Uterus (tissue), 4 donors: ENCODE data around the gene SEC23A. TPM values are rescaled to one million over a fixed set of nuclear protein-coding genes. Genes with fewer than 3 reads are reported as not detected.

Source experiments
- DNase-seq, 2 donors: peaks; one replicate each; pipeline ENCODE4 v3.0.0-alpha.2; 2019 to 2020
- H3K27ac ChIP-seq, 2 donors: fragments of 200-600 bp; sonication (generic); 1 replicate in 1 of 2; 2 replicates in 1 of 2; pipeline ENCODE4 v1.5.1; 2016 to 2018
- H3K27me3 ChIP-seq, 2 donors: fragments of 200-600 bp; sonication (generic); one replicate each; pipeline ENCODE4 v1.5.1; 2018 to 2019; ENCODE audit warnings: control low read depth in 1 of 2
- H3K36me3 ChIP-seq, 2 donors: fragments of 200-600 bp; sonication (generic); one replicate each; pipeline ENCODE4 v1.5.1; 2019; ENCODE audit warnings: control low read depth in 1 of 2
- H3K4me1 ChIP-seq, 2 donors: fragments of 200-600 bp; sonication (generic); one replicate each; pipeline ENCODE4 v1.5.1; 2018 to 2019; ENCODE audit warnings: control low read depth in 1 of 2
- H3K4me3 ChIP-seq, 2 donors: fragments of 200-600 bp; sonication (generic); 1 replicate in 1 of 2; 2 replicates in 1 of 2; pipeline ENCODE4 v1.5.1; 2018 to 2019; ENCODE audit warnings: mild to moderate bottlenecking in 1 of 2
- H3K9me3 ChIP-seq, 2 donors: fragments of 200-600 bp; sonication (generic); one replicate each; pipeline ENCODE4 v1.5.1; 2019; ENCODE audit warnings: control low read depth in 1 of 2
- CTCF ChIP-seq, 4 experiments: fragments of 200-600 bp in 2 of 4; fragments of 450-650 bp in 2 of 4; sonication (generic) in 2 of 4; IDR thresholded peaks; one replicate each; pipeline ENCODE4 v1.5.1; 2016 to 2019; ENCODE audit warnings: antibody characterized with exemption in 4 of 4, mild to moderate bottlenecking in 2 of 4, moderate library complexity in 1 of 4
- POLR2A ChIP-seq, 2 donors: fragments of 450-650 bp; IDR thresholded peaks; one replicate each; pipeline ENCODE4 v1.6.1; 2016; ENCODE audit warnings: antibody characterized with exemption in 2 of 2, mild to moderate bottlenecking in 1 of 2, moderate library complexity in 1 of 2
- intact Hi-C: fragments of 100-400 bp; cut with DNase I; formaldehyde crosslinking; loops from one replicate; pipeline ENCODE4 v1.15.1; 2023; ENCODE audit warnings: low total_unique reads
- total RNA-seq, 4 donors: library from RNA; depleted of rRNA in 3 of 4; stranded (reverse); fragments of >200 nt in 3 of 4; gene quantifications; one replicate each; pipeline versions ENCODE4 v1.1.0 to v1.2.4, GENCODE V29; 2014 to 2023
- donor health status: DM: yes; HTN: yes; CAD: no.

SEC23A gene
- total RNA-seq, 4 donors from 2014 or later: 133 to 322 (median 231) TPM

- H3K4me1 ChIP-seq: no peaks in the 10 kb centered on the region
- intact Hi-C loops: no loop called here
- TF ChIP-seq POLR2A (IDR thresholded peaks at IDR 0.05) (no peak), CTCF (IDR thresholded peaks at IDR 0.05) (no peak)
Measured at GRCh38 chr14:39097159-39097558, 5.9 kb downstream of the SEC23A start.

DNA sequence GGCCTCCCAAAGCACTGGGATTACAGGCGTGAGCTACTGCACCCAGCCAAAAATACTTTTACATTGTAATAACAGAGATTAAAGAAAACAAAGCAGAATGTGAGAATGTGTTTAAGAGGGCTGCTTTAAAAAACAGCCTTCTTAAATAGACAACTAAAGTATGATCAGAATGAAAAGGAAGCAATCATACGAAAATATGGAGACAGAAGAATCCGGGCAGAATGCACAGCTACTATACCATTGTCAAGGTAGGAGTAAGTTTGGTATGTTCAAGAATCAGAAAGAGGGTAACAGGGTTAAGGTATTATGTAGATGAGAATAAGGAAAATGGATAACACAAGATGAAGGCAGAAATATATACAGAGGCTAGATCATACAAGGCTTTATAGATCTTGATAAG lies 8.5 kb downstream of the SEC23A start:
- intact Hi-C loops: no loop called here
- Histone ChIP-seq H3K27ac (no peak overlapping the region), H3K4me1 (no peaks in the 10 kb centered on the region), H3K27me3 (no peaks in the 10 kb centered on the region), H3K36me3 (no peaks in the 10 kb centered on the region), H3K9me3 (no peaks in the 10 kb centered on the region), H3K4me3 (no peak overlapping the region)
- no peak for DNase-seq
- TF ChIP-seq CTCF (IDR thresholded peaks at IDR 0.05): no peak
- no peak for TF ChIP-seq POLR2A (IDR thresholded peaks at IDR 0.05)

More at GRCh38 chr14:39097159-39097558, 5.9 kb downstream of the SEC23A start:
- Histone ChIP-seq H3K36me3 (no peaks in the 10 kb centered on the region), H3K4me3 (no peak overlapping the region), H3K9me3 (no peaks in the 10 kb centered on the region), H3K27ac (no peak overlapping the region), H3K27me3 (no peaks in the 10 kb centered on the region)
- no peak for DNase-seq

GRCh38 chr14:39091716-39092115 lies 11.3 kb downstream of the SEC23A start:
- Histone ChIP-seq H3K4me3 (no peak overlapping the region), H3K9me3 (no peaks in the 10 kb centered on the region), H3K4me1 (no peaks in the 10 kb centered on the region), H3K36me3 (no peaks in the 10 kb centered on the region), H3K27ac (no peak overlapping the region), H3K27me3 (no peaks in the 10 kb centered on the region)
- intact Hi-C loops: no loop called here
- TF ChIP-seq CTCF (IDR thresholded peaks at IDR 0.05) (no peak), POLR2A (IDR thresholded peaks at IDR 0.05) (no peak)
- no peak for DNase-seq

DNA sequence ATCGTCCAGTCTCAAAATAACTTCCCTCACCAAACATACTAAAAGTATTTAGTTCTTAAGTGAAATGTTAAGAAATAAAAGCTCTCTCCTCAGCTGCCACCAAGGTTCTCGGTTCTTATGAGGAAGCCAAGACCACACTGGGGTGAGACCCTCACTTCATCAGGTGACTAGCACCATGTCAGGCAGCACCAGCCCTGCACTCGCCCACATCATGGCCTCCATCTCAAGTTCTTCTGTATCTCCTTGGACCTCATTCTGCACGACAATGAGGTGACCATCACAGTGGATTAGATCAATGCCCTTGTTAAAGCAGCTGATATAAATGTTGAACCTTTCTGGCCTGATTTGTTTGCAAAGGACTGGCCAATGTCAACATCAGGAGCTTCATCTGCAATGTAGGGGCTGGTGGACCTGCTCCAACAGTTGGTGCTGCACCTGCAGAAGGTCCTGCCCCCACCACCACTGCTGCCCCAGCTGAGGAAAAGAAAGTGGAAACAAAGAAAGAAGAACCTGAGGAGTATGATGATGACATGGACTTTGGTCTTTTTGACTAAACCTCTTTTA lies 12.4 kb downstream of the SEC23A start:
- H3K27ac ChIP-seq: no peak overlapping the region
- TF ChIP-seq CTCF (IDR thresholded peaks at IDR 0.05) (no peak), POLR2A (IDR thresholded peaks at IDR 0.05) (no peak)
- DNase-seq: no peak
- H3K9me3 ChIP-seq: no peaks in the 10 kb centered on the region
- no peak overlapping the region for H3K4me3 ChIP-seq
- no peaks in the 10 kb centered on the region for H3K4me1 ChIP-seq
- no peaks in the 10 kb centered on the region for H3K27me3 ChIP-seq
- H3K36me3 ChIP-seq: no peaks in the 10 kb centered on the region
- intact Hi-C loops: no loop called here

- Histone ChIP-seq H3K27ac (no peak overlapping the region), H3K4me3 (no peak overlapping the region), H3K36me3 (no peaks in the 10 kb centered on the region), H3K9me3 (no peaks in the 10 kb centered on the region), H3K27me3 (no peaks in the 10 kb centered on the region), H3K4me1 (no peaks in the 10 kb centered on the region)
- no peak for DNase-seq
- intact Hi-C loops: no loop called here
- TF ChIP-seq POLR2A (IDR thresholded peaks at IDR 0.05) (no peak), CTCF (IDR thresholded peaks at IDR 0.05) (no peak)
Measured at GRCh38 chr14:39087493-39087892, 15.5 kb downstream of the SEC23A start.
